HepG2 (cell line): ENCODE data around the gene KCTD6. TPM values are rescaled to one million over a fixed set of nuclear protein-coding genes. Genes with fewer than 3 reads are reported as not detected.

ENCODE experiments used
- DZIP1 ChIP-seq: sonication (generic); formaldehyde crosslinking; IDR thresholded peaks from 2 replicates; pipeline ENCODE4 v1.5.0; 2020; ENCODE audit warnings: mild to moderate bottlenecking, missing genetic modification reagents
- HMGXB4 ChIP-seq, 2 experiments: sonication (generic) in 1 of 2; formaldehyde crosslinking in 1 of 2; IDR thresholded peaks; 2 replicates each; pipeline versions ENCODE4 v1.4.0 to v1.6.1; 2018 to 2020; ENCODE audit warnings: missing genetic modification reagents in 2 of 2, borderline replicate concordance in 1 of 2, low read depth in 1 of 2, mild to moderate bottlenecking in 1 of 2, missing biosample characterization in 1 of 2
- MXI1 ChIP-seq: IDR thresholded peaks from 3 replicates; pipeline ENCODE4 v1.6.1; 2012; ENCODE audit warnings: low read depth, low read length, inconsistent platforms, borderline replicate concordance
- PRDM4 ChIP-seq: sonication (generic); formaldehyde crosslinking; IDR thresholded peaks from 2 replicates; pipeline ENCODE4 v1.9.0; 2021; ENCODE audit warnings: missing genetic modification reagents, borderline replicate concordance
- SMAD9 ChIP-seq: sonication (generic); formaldehyde crosslinking; IDR thresholded peaks from 2 replicates; pipeline ENCODE4 v1.5.1; 2020; ENCODE audit warnings: mild to moderate bottlenecking, missing genetic modification reagents
- SPEN ChIP-seq: sonication (generic); formaldehyde crosslinking; IDR thresholded peaks from 2 replicates; pipeline ENCODE4 v1.5.1; 2020; ENCODE audit warnings: low read depth, mild to moderate bottlenecking, missing genetic modification reagents
- TBP ChIP-seq: sonication (generic); formaldehyde crosslinking; IDR thresholded peaks from 2 replicates; pipeline ENCODE4 v1.5.0; 2020; ENCODE audit warnings: missing genetic modification reagents
- ZBTB4 ChIP-seq: sonication (generic); formaldehyde crosslinking; IDR thresholded peaks from 2 replicates; pipeline ENCODE4 v1.4.0; 2020; ENCODE audit warnings: missing genetic modification reagents, mild to moderate bottlenecking, borderline replicate concordance
- ZIK1 ChIP-seq: sonication (generic); formaldehyde crosslinking; IDR thresholded peaks from 2 replicates; pipeline ENCODE4 v1.5.0; 2020; ENCODE audit warnings: mild to moderate bottlenecking, low read depth, missing genetic modification reagents, borderline replicate concordance
- ZMYM3 ChIP-seq: sonication (generic); formaldehyde crosslinking; IDR thresholded peaks from 2 replicates; pipeline ENCODE4 v1.5.1; 2020; ENCODE audit warnings: mild to moderate bottlenecking, missing genetic modification reagents
- ZNF263 ChIP-seq: sonication (generic); formaldehyde crosslinking; IDR thresholded peaks from 2 replicates; pipeline ENCODE4 v1.4.0; 2020; ENCODE audit warnings: missing genetic modification reagents
- ZNF280B ChIP-seq: sonication (generic); formaldehyde crosslinking; IDR thresholded peaks from 2 replicates; pipeline ENCODE4 v1.5.0; 2020; ENCODE audit warnings: missing genetic modification reagents, mild to moderate bottlenecking, borderline replicate concordance
- ZNF761 ChIP-seq: sonication (generic); formaldehyde crosslinking; conservative IDR thresholded peaks from 2 replicates; pipeline ENCODE4 v1.4.0; 2020; ENCODE audit warnings: mild to moderate bottlenecking, missing genetic modification reagents
- ZNF850 ChIP-seq: sonication (generic); formaldehyde crosslinking; conservative IDR thresholded peaks from 2 replicates; pipeline ENCODE4 v1.9.0; 2021; ENCODE audit warnings: mild to moderate bottlenecking, missing genetic modification reagents
- polyA plus RNA-seq, 8 experiments: library from polyadenylated mRNA; depleted of rRNA in 3 of 8; stranded (reverse) in 7 of 8; unstranded in 1 of 8; fragments of >200 nt; fragmentation: Illumina TruSeq in 4 of 8; extraction: Trizol in 4 of 8; gene quantifications; 2 replicates each; pipeline versions ENCODE4 v1.2.1 to v1.2.3, GENCODE V29; 2011 to 2016; ENCODE audit warnings: low read depth in 4 of 8, missing spikeins in 1 of 8, mixed read lengths in 1 of 8; ENCODE audit not compliant: insufficient read depth in 1 of 8
- total RNA-seq, 5 experiments: library from RNA; depleted of rRNA; stranded (reverse); fragments of >200 nt; fragmentation: Illumina TruSeq; extraction: Trizol; gene quantifications; 2 replicates each; pipeline ENCODE4 v1.2.3, GENCODE V29; 2016; ENCODE audit warnings: low read depth in 1 of 5

Gene KCTD6
- total and polyA plus RNA-seq, 2 of the 13 experiments (the other 11 are each of a cell fraction or from before 2014, with no cell fraction given), result 13.4 to 14.2 TPM

- TF ChIP-seq PRDM4 (no peak), DZIP1 (CRISPR knock-in tag) (0 out of 2 replicates have a peak, but pooled peaks have one; percentile 52), HMGXB4 (CRISPR knock-in tag; IDR thresholded peaks at IDR 0.05; ENCODE audit: borderline replicate concordance in 1 of 2, low read depth in 1 of 2) (peak; percentile 20 to 57; a peak in 2 of 4 replicates), ZNF850 (CRISPR knock-in tag) (no peak), ZIK1 (peak; percentile 88; the same call in 1 of the 2 replicates), SPEN (CRISPR knock-in tag) (peak; percentile 64; the same call in 1 of the 2 replicates), ZNF263 (CRISPR knock-in tag) (peak; percentile 99), ZMYM3 (CRISPR knock-in tag) (0 out of 2 replicates have a peak, but pooled peaks have one; percentile 7), ZBTB4 (CRISPR knock-in tag) (no peak; the same call in 1 of the 2 replicates), ZNF761 (peak; percentile 84), SMAD9 (CRISPR knock-in tag) (no peak), MXI1 (0 out of 3 replicates have a peak, but pooled peaks have one; percentile 10), TBP (CRISPR knock-in tag) (no peak), ZNF280B (peak; percentile 86; the same call in 1 of the 2 replicates)
These were observed 44.9 kb downstream of the KCTD6 start, which contains the start of gene ACOX2 (continued) for GRCh38 chr3:58536501-58537411.
